K562 (cell line): ENCODE results near the gene UBE2H. TPM values are rescaled to one million over a fixed set of nuclear protein-coding genes. Genes with fewer than 3 reads are reported as not detected.
A peak's percentile ranks its signal among the peaks of the same experiment; 100 is the strongest.

Experiments used
- EZH2 ChIP-seq: IDR thresholded peaks from 2 replicates; pipeline ENCODE4 v1.6.1; 2012; ENCODE audit warnings: low read depth, mild to moderate bottlenecking, inconsistent platforms, low read length, borderline replicate concordance
- HLTF ChIP-seq: fragments of 450-650 bp; IDR thresholded peaks from 2 replicates; pipeline ENCODE4 v1.6.1; 2016
- MEF2D ChIP-seq: conservative IDR thresholded peaks from 2 replicates; pipeline ENCODE4 v1.6.1; 2016; ENCODE audit warnings: low read depth, missing genetic modification characterization, missing compliant biosample characterization
- NONO ChIP-seq, 2 experiments: fragments of 200-400 bp in 1 of 2; fragments of 450-650 bp in 1 of 2; formaldehyde crosslinking in 1 of 2; IDR thresholded peaks; 2 replicates each; pipeline ENCODE4 v1.6.1; 2017; ENCODE audit warnings: low read depth in 2 of 2, mild to moderate bottlenecking in 2 of 2, moderate library complexity in 2 of 2, low read length in 1 of 2
- SIN3A ChIP-seq, 2 experiments: fragments of 150-350 bp in 1 of 2; IDR thresholded peaks; 2 replicates each; pipeline ENCODE4 v1.6.1; 2011 to 2016; ENCODE audit warnings: borderline replicate concordance in 2 of 2, low read depth in 2 of 2, low read length in 2 of 2, mild to moderate bottlenecking in 2 of 2, moderate library complexity in 2 of 2; ENCODE audit not compliant: control insufficient read depth in 1 of 2
- SIX5 ChIP-seq, 2 experiments: IDR thresholded peaks; 2 replicates each; pipeline ENCODE4 v1.6.1; 2011; ENCODE audit warnings: low read length in 2 of 2, borderline replicate concordance in 1 of 2, low read depth in 1 of 2, mild to moderate bottlenecking in 1 of 2, moderate library complexity in 1 of 2; ENCODE audit not compliant: insufficient read depth in 1 of 2
- ZNF23 ChIP-seq: fragments of 250-450 bp; sonication (Bioruptor Pico); IDR thresholded peaks from 2 replicates; pipeline ENCODE4 v1.4.0; 2020; ENCODE audit warnings: mild to moderate bottlenecking
- ZNF311 ChIP-seq: fragments of 250-450 bp; sonication (Bioruptor Pico); IDR thresholded peaks from 2 replicates; pipeline ENCODE4 v1.4.0; 2020; ENCODE audit warnings: mild to moderate bottlenecking, moderate library complexity
- ZNF764 ChIP-seq: fragments of 250-450 bp; sonication (Bioruptor Pico); IDR thresholded peaks from 2 replicates; pipeline ENCODE4 v1.4.0; 2020; ENCODE audit warnings: low read depth, mild to moderate bottlenecking, moderate library complexity
- polyA plus RNA-seq, 8 experiments: library from polyadenylated mRNA; depleted of rRNA in 4 of 8; stranded (reverse) in 5 of 8; unstranded in 3 of 8; fragments of >200 nt; fragmentation: Nextera tagmentation in 2 of 8; fragmentation: Illumina TruSeq in 1 of 8; extraction: Ambion mirVana in 2 of 8; extraction: Trizol in 1 of 8; gene quantifications; 2 replicates each; pipeline versions ENCODE4 v1.2.1 to v1.2.3, GENCODE V29; 2011 to 2014; ENCODE audit warnings: inconsistent platforms in 1 of 8, missing spikeins in 1 of 8
- total RNA-seq, 7 experiments: library from RNA; depleted of rRNA in 6 of 7; stranded (reverse); fragments of >200 nt in 6 of 7; fragmentation: Illumina TruSeq in 2 of 7; extraction: Trizol in 2 of 7; gene quantifications; 2 replicates each; pipeline versions ENCODE4 v1.2.1 to v1.2.3, GENCODE V29; 2011 to 2021; ENCODE audit warnings: low replicate concordance in 1 of 7
- TF ChIP-seq, protein P1 (sequence below): sonication (generic); formaldehyde crosslinking; IDR thresholded peaks from 2 replicates; pipeline ENCODE4 v1.8.0; 2023; ENCODE audit warnings: missing genetic modification reagents, mild to moderate bottlenecking, borderline replicate concordance
- TF ChIP-seq, protein P2 (sequence below): sonication (generic); formaldehyde crosslinking; IDR thresholded peaks from 2 replicates; pipeline ENCODE4 v1.8.0; 2022; ENCODE audit warnings: mild to moderate bottlenecking, missing genetic modification reagents
- TF ChIP-seq, protein P3 (sequence below): sonication (generic); IDR thresholded peaks from 2 replicates; pipeline ENCODE4 v1.6.1; 2016
- TF ChIP-seq, protein P4 (sequence below), 2 experiments: IDR thresholded peaks in 1 of 2; conservative IDR thresholded peaks in 1 of 2; 2 replicates each; pipeline ENCODE4 v1.6.1; 2016; ENCODE audit warnings: low read depth in 2 of 2, mild to moderate bottlenecking in 1 of 2, missing compliant biosample characterization in 1 of 2, missing genetic modification characterization in 1 of 2, moderate library complexity in 1 of 2

UBE2H gene
- total and polyA plus RNA-seq, 9 of the 15 experiments (the other 6 are each of a cell fraction or from before 2014, with no cell fraction given): 6.3 to 33.0 (median 13.3) TPM

DNA sequence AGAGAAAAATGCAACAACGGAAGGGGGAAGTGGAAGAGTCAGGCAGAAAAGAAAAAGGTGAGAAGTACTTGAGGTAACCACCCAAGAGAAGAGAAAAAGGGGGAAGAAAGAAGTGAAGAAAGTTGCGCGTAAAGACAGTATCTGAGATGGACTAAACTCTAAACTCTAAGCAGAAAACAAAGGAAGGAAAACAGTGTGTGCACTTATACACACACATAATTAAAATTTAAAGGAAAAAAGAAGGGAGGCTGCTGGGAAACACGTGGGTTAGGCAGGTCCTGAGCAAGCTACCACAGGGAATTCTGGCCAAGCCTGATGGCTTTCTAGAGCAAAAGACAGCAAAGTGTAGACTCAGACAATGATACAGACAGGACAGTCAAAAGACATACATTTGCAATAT, 78.0 kb downstream of the UBE2H start (continued):
- TF ChIP-seq, protein P1, sequence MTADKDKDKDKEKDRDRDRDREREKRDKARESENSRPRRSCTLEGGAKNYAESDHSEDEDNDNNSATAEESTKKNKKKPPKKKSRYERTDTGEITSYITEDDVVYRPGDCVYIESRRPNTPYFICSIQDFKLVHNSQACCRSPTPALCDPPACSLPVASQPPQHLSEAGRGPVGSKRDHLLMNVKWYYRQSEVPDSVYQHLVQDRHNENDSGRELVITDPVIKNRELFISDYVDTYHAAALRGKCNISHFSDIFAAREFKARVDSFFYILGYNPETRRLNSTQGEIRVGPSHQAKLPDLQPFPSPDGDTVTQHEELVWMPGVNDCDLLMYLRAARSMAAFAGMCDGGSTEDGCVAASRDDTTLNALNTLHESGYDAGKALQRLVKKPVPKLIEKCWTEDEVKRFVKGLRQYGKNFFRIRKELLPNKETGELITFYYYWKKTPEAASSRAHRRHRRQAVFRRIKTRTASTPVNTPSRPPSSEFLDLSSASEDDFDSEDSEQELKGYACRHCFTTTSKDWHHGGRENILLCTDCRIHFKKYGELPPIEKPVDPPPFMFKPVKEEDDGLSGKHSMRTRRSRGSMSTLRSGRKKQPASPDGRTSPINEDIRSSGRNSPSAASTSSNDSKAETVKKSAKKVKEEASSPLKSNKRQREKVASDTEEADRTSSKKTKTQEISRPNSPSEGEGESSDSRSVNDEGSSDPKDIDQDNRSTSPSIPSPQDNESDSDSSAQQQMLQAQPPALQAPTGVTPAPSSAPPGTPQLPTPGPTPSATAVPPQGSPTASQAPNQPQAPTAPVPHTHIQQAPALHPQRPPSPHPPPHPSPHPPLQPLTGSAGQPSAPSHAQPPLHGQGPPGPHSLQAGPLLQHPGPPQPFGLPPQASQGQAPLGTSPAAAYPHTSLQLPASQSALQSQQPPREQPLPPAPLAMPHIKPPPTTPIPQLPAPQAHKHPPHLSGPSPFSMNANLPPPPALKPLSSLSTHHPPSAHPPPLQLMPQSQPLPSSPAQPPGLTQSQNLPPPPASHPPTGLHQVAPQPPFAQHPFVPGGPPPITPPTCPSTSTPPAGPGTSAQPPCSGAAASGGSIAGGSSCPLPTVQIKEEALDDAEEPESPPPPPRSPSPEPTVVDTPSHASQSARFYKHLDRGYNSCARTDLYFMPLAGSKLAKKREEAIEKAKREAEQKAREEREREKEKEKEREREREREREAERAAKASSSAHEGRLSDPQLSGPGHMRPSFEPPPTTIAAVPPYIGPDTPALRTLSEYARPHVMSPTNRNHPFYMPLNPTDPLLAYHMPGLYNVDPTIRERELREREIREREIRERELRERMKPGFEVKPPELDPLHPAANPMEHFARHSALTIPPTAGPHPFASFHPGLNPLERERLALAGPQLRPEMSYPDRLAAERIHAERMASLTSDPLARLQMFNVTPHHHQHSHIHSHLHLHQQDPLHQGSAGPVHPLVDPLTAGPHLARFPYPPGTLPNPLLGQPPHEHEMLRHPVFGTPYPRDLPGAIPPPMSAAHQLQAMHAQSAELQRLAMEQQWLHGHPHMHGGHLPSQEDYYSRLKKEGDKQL (CRISPR knock-in tag): no peak
- TF ChIP-seq SIN3A (IDR thresholded peaks at IDR 0.05; ENCODE audit: borderline replicate concordance in 2 of 2, control insufficient read depth in 1 of 2, low read depth in 2 of 2, low read length in 2 of 2): no peak
- no peak for TF ChIP-seq NONO (IDR thresholded peaks at IDR 0.05; ENCODE audit: low read depth in 2 of 2, low read length in 1 of 2)
- TF ChIP-seq, protein P2, sequence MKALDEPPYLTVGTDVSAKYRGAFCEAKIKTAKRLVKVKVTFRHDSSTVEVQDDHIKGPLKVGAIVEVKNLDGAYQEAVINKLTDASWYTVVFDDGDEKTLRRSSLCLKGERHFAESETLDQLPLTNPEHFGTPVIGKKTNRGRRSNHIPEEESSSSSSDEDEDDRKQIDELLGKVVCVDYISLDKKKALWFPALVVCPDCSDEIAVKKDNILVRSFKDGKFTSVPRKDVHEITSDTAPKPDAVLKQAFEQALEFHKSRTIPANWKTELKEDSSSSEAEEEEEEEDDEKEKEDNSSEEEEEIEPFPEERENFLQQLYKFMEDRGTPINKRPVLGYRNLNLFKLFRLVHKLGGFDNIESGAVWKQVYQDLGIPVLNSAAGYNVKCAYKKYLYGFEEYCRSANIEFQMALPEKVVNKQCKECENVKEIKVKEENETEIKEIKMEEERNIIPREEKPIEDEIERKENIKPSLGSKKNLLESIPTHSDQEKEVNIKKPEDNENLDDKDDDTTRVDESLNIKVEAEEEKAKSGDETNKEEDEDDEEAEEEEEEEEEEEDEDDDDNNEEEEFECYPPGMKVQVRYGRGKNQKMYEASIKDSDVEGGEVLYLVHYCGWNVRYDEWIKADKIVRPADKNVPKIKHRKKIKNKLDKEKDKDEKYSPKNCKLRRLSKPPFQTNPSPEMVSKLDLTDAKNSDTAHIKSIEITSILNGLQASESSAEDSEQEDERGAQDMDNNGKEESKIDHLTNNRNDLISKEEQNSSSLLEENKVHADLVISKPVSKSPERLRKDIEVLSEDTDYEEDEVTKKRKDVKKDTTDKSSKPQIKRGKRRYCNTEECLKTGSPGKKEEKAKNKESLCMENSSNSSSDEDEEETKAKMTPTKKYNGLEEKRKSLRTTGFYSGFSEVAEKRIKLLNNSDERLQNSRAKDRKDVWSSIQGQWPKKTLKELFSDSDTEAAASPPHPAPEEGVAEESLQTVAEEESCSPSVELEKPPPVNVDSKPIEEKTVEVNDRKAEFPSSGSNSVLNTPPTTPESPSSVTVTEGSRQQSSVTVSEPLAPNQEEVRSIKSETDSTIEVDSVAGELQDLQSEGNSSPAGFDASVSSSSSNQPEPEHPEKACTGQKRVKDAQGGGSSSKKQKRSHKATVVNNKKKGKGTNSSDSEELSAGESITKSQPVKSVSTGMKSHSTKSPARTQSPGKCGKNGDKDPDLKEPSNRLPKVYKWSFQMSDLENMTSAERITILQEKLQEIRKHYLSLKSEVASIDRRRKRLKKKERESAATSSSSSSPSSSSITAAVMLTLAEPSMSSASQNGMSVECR (CRISPR knock-in tag): no peak
- TF ChIP-seq ZNF764: no peak
- TF ChIP-seq, protein P3, sequence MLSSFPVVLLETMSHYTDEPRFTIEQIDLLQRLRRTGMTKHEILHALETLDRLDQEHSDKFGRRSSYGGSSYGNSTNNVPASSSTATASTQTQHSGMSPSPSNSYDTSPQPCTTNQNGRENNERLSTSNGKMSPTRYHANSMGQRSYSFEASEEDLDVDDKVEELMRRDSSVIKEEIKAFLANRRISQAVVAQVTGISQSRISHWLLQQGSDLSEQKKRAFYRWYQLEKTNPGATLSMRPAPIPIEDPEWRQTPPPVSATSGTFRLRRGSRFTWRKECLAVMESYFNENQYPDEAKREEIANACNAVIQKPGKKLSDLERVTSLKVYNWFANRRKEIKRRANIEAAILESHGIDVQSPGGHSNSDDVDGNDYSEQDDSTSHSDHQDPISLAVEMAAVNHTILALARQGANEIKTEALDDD: no peak
- no peak for TF ChIP-seq EZH2
- TF ChIP-seq HLTF: peak; percentile 78; the same call in 1 of the 2 replicates
- no peak for TF ChIP-seq ZNF23 (CRISPR knock-in tag)
- no peak for TF ChIP-seq SIX5 (IDR thresholded peaks at IDR 0.05; ENCODE audit: borderline replicate concordance in 1 of 2, insufficient read depth in 1 of 2, low read depth in 1 of 2, low read length in 2 of 2)
- TF ChIP-seq ZNF311: no peak
- TF ChIP-seq, protein P4, sequence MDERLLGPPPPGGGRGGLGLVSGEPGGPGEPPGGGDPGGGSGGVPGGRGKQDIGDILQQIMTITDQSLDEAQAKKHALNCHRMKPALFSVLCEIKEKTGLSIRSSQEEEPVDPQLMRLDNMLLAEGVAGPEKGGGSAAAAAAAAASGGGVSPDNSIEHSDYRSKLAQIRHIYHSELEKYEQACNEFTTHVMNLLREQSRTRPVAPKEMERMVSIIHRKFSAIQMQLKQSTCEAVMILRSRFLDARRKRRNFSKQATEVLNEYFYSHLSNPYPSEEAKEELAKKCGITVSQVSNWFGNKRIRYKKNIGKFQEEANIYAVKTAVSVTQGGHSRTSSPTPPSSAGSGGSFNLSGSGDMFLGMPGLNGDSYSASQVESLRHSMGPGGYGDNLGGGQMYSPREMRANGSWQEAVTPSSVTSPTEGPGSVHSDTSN (CRISPR knock-in tag; IDR thresholded peaks at IDR 0.05; ENCODE audit: low read depth): no peak
- TF ChIP-seq, protein P4 (tag; conservative IDR thresholded peaks at IDR 0.05; ENCODE audit: low read depth): no peak
- TF ChIP-seq MEF2D (tag): no peak; the same call in 1 of the 2 replicates
